GM12891 (cell line): ENCODE measurements around the gene MYCBP.

ENCODE experiments used
- POLR2A ChIP-seq: IDR thresholded peaks from 2 replicates; pipeline ENCODE4 v1.6.1; 2011; ENCODE audit warnings: low read depth, low read length, control low read depth
- POLR2AphosphoS5 ChIP-seq: IDR thresholded peaks from 2 replicates; pipeline ENCODE4 v1.6.1; 2011; ENCODE audit warnings: low read depth, low read length, control low read depth
- TAF1 ChIP-seq: IDR thresholded peaks from 2 replicates; pipeline ENCODE4 v1.6.1; 2011; ENCODE audit warnings: low read depth, low read length, control low read depth

DNA sequence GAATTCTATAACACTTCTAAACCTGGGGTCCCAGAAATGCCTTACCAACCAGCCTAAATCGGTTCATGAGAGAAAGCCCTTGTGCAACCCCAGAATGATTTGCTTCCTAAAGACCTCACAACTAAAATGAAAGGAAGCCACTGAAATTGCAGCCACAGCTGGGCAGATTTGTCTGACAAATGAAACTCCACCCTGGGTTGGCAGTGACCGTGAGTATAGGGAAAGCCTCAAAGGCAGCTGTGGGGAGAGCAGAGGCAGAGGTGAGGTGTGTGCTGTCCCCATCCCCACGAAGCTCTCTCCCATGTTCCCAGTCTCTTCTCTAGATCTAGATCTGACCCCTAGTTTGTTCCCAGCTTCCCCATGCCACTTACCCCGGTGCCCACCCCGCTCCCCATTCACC, 45.4 kb upstream of the MYCBP start:
- TF ChIP-seq POLR2AphosphoS5 (no peak), POLR2A (no peak), TAF1 (no peak)
